Duodenal mucosa (tissue), 2 donors: ENCODE results near the gene TMEM214.
A peak's percentile ranks its signal among the peaks of the same experiment; 100 is the strongest.

Source experiments
- H3K27ac ChIP-seq: one replicate; pipeline ENCODE4 v1.7.0; 2013; ENCODE audit warnings: low read depth, low read length
- H3K27me3 ChIP-seq, 2 donors: one replicate each; pipeline ENCODE4 v1.7.0; 2013; ENCODE audit warnings: low read length in 2 of 2, control low read depth in 1 of 2; ENCODE audit not compliant: insufficient read depth in 2 of 2, control insufficient read depth in 1 of 2
- H3K36me3 ChIP-seq, 2 donors: one replicate each; pipeline ENCODE4 v1.7.0; 2013; ENCODE audit warnings: low read length in 2 of 2, control low read depth in 1 of 2; ENCODE audit not compliant: insufficient read depth in 2 of 2, control insufficient read depth in 1 of 2
- H3K4me1 ChIP-seq, 2 donors: one replicate each; pipeline ENCODE4 v1.7.0; 2013; ENCODE audit warnings: low read length in 2 of 2, control low read depth in 1 of 2; ENCODE audit not compliant: insufficient read depth in 2 of 2, control insufficient read depth in 1 of 2
- H3K4me3 ChIP-seq, 2 donors: one replicate each; pipeline ENCODE4 v1.7.0; 2013; ENCODE audit warnings: low read length in 2 of 2, low read depth in 1 of 2
- H3K9ac ChIP-seq, 2 donors: one replicate each; pipeline ENCODE4 v1.7.0; 2013; ENCODE audit warnings: low read length in 2 of 2, low read depth in 1 of 2
- H3K9me3 ChIP-seq, 2 donors: one replicate each; pipeline ENCODE4 v1.7.0; 2013; ENCODE audit warnings: low read length in 2 of 2, control low read depth in 1 of 2; ENCODE audit not compliant: control insufficient read depth in 1 of 2

The TMEM214 gene

DNA sequence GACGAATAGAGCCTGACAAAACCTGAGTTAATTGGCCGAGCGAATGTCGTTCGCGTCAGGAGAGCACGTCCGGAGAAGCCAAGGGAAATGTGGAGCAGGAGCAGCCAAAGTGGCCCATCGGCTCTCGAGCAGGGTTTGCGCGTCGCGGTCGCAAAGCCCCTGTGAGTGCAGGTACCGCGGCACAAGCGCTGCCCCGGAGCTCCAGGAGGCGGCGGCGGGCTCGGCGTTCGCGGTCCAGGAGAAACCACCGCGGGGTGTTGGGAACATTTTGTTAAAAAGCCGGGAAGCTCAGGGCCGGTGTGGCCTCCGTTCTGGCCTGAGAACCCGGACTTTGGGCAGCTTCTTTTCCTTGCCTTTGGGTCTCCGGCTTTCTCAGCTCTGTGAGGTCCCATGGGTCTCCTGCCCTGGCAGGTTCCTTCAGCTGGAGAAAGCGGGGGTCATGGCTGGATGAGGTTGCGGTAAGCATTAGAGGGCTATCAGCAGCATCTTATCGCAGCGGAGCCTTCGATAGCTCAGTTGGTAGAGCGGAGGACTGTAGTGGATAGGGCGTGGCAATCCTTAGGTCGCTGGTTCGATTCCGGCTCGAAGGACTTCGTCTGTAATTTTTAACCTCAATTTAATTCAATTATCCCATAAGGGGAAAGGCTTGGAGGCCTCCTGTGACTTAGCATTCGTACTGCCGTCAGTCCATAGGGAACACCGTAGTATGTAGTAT is 17.7 kb downstream of the TMEM214 start:
- Histone ChIP-seq H3K9me3 (no peaks in the 10 kb centered on the region), H3K36me3 (peaks cover under 1 to 14% of the 10 kb centered on the region in 2 donors), H3K27me3 (no peaks in the 10 kb centered on the region), H3K27ac (peak overlapping the region; percentile 80), H3K4me3 (peak overlapping the region; percentile 78 to 97), H3K9ac (peak overlapping the region; percentile 53 to 56), H3K4me1 (peaks cover 10 to 13% of the 10 kb centered on the region in 2 donors)

DNA sequence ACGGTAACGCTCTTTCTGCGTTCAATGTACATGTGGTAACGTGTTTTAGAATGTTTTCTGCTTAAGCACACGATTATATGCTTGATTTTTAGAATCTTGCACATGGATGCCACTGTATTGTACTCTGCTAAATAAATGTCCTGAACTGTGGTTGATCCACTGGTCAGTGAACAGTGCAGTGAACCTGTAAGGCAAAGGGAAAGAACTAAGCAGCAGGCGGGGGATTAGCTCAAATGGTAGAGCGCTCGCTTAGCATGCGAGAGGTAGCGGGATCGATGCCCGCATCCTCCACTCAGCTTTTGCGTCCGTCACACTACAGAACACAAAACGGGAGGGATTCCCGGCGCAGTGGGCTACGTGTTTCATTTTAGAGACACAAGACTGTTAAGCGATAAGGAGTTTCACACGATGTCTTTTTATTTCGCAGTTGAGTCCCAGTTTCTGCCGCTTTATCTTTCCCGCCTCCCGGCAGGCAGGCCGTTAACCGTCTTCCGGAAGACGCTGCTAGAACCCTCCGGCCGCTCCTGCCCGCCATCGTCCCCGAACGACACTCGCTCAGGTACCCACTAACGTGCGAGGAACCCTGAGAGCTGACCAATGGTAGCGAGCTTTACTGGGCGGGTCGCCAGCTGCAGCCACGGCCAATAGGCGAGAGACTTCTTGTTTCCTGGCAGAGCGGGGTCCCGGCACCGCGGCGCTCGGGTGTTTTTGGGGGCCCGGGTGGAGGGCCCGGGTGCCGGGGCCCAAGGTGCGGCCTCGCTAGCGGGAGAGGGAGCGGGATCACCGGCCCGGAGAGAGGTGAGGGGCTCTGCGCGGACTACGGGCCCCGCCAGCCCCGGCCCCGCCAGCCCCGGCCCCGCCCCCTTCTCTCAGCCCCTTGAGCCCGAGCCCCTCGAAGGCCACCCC is 18.5 kb downstream of the TMEM214 start, which contains the start of gene AGBL5:
TSS of gene AGBL5 (plus strand) at position 673 of the 906 bp plus-strand sequence. CDS start 1,291 bp downstream, outside the sequence.
- Histone ChIP-seq H3K4me1 (peaks cover 10 to 13% of the 10 kb centered on the region in 2 donors), H3K27ac (peak within 1 kb of the TSS; percentile 80), H3K9me3 (no peaks in the 10 kb centered on the region), H3K9ac (peak within 1 kb of the TSS; percentile 68 to 71), H3K36me3 (peaks cover 8 to 22% of the 10 kb centered on the region in 2 donors), H3K4me3 (peak within 1 kb of the TSS; percentile 78 to 97), H3K27me3 (no peaks in the 10 kb centered on the region)

DNA sequence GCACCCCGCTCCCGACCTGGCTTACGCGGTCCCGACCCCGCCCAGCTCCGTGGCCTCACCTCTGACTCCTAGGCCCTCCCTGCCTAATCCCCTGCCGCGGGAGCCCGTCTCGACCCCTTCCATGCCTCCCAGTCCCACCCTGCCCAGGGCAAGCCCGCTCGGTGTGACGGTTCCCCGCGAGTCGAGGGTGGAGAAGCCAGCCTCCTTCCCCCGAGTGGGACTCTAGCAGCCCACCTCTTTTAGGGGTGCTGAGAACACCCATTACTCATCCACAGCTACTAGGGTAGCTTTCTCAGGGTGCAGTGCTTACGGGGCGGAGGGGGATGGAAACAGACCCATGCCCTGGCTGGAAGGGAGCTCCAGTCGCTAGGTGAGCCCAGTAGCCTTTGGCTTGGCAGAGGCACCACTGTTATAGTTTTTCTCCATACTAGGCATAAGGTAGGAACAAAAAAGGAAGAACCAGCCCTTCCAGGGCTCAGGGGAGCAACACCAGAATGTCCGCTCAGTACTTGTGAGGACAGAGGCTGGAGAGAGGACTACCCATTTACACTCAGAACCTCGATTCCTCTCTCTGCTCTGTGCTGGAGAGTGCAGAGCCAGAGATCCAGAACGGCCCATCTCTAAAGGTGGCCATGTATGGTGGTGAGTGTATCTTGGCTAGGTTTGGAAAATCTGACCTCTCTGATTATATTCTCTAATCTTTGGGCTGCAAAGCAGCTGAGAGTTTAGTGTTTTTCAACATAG is 19.3 kb downstream of the TMEM214 start:
- Histone ChIP-seq H3K36me3 (peaks cover 9 to 27% of the 10 kb centered on the region in 2 donors), H3K27me3 (no peaks in the 10 kb centered on the region), H3K9ac (peak overlapping the region; percentile 68 to 71), H3K4me1 (peaks cover 10 to 13% of the 10 kb centered on the region in 2 donors), H3K27ac (no peak overlapping the region), H3K9me3 (no peaks in the 10 kb centered on the region), H3K4me3 (peak overlapping the region; percentile 78 to 97)

DNA sequence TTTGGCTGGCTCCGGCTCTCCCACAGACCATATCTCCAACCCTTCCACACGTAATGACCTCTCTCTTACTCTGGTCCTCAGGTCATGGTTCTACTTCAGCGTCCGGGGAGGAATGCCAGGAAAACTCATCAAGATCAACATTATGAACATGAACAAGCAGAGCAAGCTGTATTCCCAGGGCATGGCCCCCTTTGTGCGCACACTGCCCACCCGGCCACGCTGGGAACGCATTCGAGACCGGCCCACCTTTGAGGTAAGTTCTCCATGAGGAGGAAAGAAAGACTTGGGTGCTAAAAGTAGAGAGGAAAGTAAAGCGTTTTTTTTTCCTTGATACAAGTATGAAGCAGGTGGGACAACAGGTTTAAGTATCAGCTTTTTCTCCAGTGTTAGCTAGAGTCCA is 20.6 kb downstream of the TMEM214 start:
- H3K36me3 ChIP-seq: peaks cover 18 to 33% of the 10 kb centered on the region in 2 donors

DNA sequence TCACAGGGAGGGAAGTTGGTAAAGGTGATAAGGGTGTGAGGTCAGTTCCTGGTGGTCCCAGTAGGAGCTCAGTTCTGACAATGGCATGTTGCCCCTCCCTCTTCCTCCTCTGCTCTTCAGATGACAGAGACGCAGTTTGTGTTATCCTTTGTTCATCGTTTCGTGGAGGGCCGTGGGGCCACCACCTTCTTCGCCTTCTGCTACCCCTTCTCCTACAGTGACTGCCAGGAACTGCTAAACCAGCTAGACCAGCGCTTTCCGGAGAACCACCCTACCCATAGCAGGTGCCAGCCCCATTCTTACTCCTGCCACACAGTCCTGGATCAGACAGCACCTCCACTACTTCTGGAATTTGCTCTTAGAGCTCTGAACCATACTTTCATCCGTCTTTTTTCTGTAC is 21.0 kb downstream of the TMEM214 start:
- H3K9ac ChIP-seq: no peak overlapping the region
- H3K4me1 ChIP-seq: peaks cover 10 to 13% of the 10 kb centered on the region in 2 donors
- no peak overlapping the region for H3K27ac ChIP-seq
- no peaks in the 10 kb centered on the region for H3K27me3 ChIP-seq
- no peak overlapping the region for H3K4me3 ChIP-seq
- no peaks in the 10 kb centered on the region for H3K9me3 ChIP-seq
- peaks cover 19 to 33% of the 10 kb centered on the region in 2 donors for H3K36me3 ChIP-seq

More for the DNA sequence above, 20.6 kb downstream of the TMEM214 start:
- Histone ChIP-seq H3K9ac (no peak overlapping the region), H3K27me3 (no peaks in the 10 kb centered on the region), H3K9me3 (no peaks in the 10 kb centered on the region), H3K4me1 (peaks cover 10 to 13% of the 10 kb centered on the region in 2 donors), H3K4me3 (no peak overlapping the region), H3K27ac (no peak overlapping the region)

DNA sequence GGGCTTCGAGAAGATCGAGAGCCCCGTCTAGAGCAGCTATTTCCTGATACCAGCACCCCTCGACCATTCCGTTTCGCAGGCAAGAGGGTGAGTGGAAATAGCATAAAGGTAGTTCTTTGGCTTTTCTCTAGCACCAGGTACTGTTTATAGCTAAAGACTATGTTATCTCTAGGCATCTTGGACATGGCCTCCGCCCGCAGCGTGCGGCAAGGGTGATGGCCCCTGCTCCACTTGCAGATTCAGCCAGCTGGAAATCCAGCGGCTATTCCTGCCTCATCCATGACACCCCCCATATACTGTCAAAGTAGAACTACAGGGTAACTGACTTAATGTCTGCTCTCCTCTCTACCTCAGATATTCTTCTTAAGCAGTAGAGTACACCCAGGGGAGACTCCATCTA is 22.0 kb downstream of the TMEM214 start:
- Histone ChIP-seq H3K9me3 (no peaks in the 10 kb centered on the region), H3K4me3 (no peak overlapping the region), H3K4me1 (peaks cover 4 to 14% of the 10 kb centered on the region in 2 donors), H3K27ac (no peak overlapping the region), H3K9ac (no peak overlapping the region), H3K36me3 (peaks cover 19 to 38% of the 10 kb centered on the region in 2 donors), H3K27me3 (no peaks in the 10 kb centered on the region)

DNA sequence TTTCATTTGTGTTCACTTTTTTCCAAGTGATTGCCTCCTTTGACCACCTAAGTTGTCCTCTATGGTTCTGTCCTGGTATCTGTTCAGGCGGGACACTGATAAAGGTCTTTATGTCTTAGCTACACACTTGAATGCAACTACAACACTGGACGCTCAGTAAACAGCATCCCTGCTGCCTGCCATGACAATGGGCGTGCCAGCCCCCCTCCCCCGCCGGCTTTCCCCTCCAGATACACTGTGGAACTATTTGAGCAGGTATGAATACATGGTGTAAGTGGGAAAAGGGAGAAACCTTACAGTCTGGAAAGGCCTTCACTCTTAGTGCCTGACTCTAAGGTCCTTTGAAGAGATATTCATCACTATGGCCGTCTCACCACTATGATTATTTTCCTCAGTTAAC is 24.4 kb downstream of the TMEM214 start:
- no peak overlapping the region for H3K9ac ChIP-seq
- peaks cover 1 to 8% of the 10 kb centered on the region in 2 donors for H3K4me1 ChIP-seq
- H3K4me3 ChIP-seq: no peak overlapping the region
- no peaks in the 10 kb centered on the region for H3K27me3 ChIP-seq
- H3K36me3 ChIP-seq: peaks cover 19 to 41% of the 10 kb centered on the region in 2 donors
- no peak overlapping the region for H3K27ac ChIP-seq
- H3K9me3 ChIP-seq: no peaks in the 10 kb centered on the region

DNA sequence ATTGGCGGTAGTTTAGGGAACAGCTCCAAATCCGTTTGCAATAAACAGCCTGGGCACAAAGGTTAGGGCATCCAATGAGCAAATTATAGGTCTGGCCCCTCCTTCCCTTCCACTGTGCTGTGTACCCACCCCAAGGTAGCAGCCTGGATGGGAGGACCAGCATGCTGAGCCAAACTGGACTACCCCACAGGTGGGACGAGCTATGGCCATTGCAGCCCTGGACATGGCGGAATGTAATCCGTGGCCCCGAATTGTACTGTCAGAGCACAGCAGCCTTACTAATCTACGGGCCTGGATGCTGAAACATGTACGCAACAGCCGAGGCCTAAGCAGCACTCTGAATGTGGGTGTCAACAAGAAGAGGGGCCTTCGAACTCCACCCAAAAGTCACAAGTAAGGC is 25.4 kb downstream of the TMEM214 start:
- no peak overlapping the region for H3K27ac ChIP-seq

DNA sequence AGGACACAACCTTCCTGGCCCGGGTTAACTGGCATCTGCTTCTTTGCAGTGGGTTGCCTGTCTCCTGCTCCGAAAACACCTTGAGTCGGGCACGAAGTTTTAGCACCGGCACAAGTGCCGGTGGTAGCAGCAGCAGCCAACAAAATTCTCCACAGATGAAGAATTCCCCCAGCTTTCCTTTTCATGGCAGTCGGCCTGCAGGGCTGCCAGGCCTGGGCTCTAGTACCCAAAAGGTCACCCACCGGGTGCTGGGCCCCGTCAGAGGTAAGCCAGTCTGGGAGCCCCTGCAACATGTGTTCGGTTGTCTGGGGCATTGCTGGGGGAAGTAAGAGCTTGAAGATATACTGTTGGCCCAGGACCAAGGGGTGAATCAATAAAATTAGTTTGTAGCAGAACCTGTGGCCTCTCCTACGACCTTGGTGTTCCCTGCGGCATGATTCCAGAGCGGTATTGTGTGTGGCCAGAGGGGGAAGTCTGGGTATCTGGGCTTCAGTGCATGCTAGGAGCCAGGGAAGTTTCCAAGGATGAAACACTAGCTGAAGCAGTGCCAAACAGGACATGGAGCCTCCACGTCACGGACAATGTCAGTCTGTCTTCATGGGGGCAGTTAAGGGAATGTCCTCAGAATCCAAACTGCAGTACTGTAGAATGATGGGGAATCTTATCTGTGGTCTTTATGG is 26.5 kb downstream of the TMEM214 start:
- Histone ChIP-seq H3K27me3 (no peaks in the 10 kb centered on the region), H3K27ac (no peak overlapping the region), H3K4me3 (no peak overlapping the region), H3K36me3 (peaks cover 19 to 39% of the 10 kb centered on the region in 2 donors), H3K9ac (no peak overlapping the region), H3K9me3 (no peaks in the 10 kb centered on the region), H3K4me1 (peaks cover 3 to 5% of the 10 kb centered on the region in 2 donors)

More for the DNA sequence above, 25.4 kb downstream of the TMEM214 start:
- H3K4me3 ChIP-seq: no peak overlapping the region
- no peaks in the 10 kb centered on the region for H3K9me3 ChIP-seq
- H3K4me1 ChIP-seq: peaks cover 0 to 5% of the 10 kb centered on the region in 2 donors
- H3K27me3 ChIP-seq: no peaks in the 10 kb centered on the region
- H3K36me3 ChIP-seq: peaks cover 19 to 44% of the 10 kb centered on the region in 2 donors
- no peak overlapping the region for H3K9ac ChIP-seq
